IPS-15b (cell line): ENCODE data around the gene DVL1.

Experiments
- H3K27me3 ChIP-seq: one replicate; pipeline ENCODE4 v1.6.1; 2013; ENCODE audit warnings: low read length; ENCODE audit not compliant: control insufficient read depth, insufficient read depth
- H3K36me3 ChIP-seq: one replicate; pipeline ENCODE4 v1.6.1; 2013; ENCODE audit warnings: low read length; ENCODE audit not compliant: control insufficient read depth, insufficient read depth
- H3K4me1 ChIP-seq: one replicate; pipeline ENCODE4 v1.6.1; 2013; ENCODE audit warnings: mild to moderate bottlenecking, low read length; ENCODE audit not compliant: control insufficient read depth, insufficient read depth
- H3K4me3 ChIP-seq: one replicate; pipeline ENCODE4 v1.5.1; 2013; ENCODE audit warnings: low read depth, low read length
- H3K9ac ChIP-seq: one replicate; pipeline ENCODE4 v1.6.1; 2013; ENCODE audit warnings: low read depth, mild to moderate bottlenecking, low read length
- H3K9me3 ChIP-seq: one replicate; pipeline ENCODE4 v1.6.1; 2013; ENCODE audit warnings: mild to moderate bottlenecking, low read length; ENCODE audit not compliant: control insufficient read depth, insufficient read depth

Gene DVL1

GRCh38 chr1:1302951-1303509, 46.2 kb downstream of the DVL1 start:
- Histone ChIP-seq H3K4me1 (peaks cover 5% of the 10 kb centered on the region), H3K27me3 (no peaks in the 10 kb centered on the region), H3K9me3 (no peaks in the 10 kb centered on the region), H3K36me3 (no peaks in the 10 kb centered on the region), H3K4me3 (no peak overlapping the region), H3K9ac (no peak overlapping the region)

DNA sequence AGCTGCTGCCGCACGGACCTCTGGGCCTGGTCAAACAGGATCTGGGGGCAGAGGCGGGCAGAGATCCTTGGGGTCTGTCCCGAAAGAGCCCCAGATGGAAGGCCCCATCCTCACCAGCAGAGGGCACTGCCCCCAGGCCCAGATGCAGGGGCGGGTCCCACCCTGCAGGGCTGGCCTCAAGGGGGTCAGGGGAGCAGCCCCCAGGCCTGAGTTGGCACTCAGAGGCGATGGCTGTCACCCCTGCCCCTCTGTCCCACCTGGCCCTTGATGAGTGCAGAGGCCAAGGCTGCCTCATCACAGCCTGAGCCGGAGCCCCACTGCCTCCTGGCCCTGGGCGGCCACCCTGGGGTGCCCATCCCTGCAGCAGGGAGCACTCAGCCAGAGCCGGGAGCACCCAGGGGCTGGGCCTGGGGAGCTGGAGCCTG, 47.2 kb downstream of the DVL1 start:
- H3K27me3 ChIP-seq: no peaks in the 10 kb centered on the region
- H3K9me3 ChIP-seq: no peaks in the 10 kb centered on the region
- no peak overlapping the region for H3K9ac ChIP-seq
- H3K4me3 ChIP-seq: no peak overlapping the region
- H3K36me3 ChIP-seq: no peaks in the 10 kb centered on the region
- peaks cover 5% of the 10 kb centered on the region for H3K4me1 ChIP-seq

GRCh38 chr1:1300352-1300739, 48.9 kb downstream of the DVL1 start:
- H3K36me3 ChIP-seq: peaks cover 8% of the 10 kb centered on the region
- H3K9me3 ChIP-seq: no peaks in the 10 kb centered on the region
- peaks cover 2% of the 10 kb centered on the region for H3K4me1 ChIP-seq
- no peak overlapping the region for H3K4me3 ChIP-seq
- no peak overlapping the region for H3K9ac ChIP-seq
- no peaks in the 10 kb centered on the region for H3K27me3 ChIP-seq

DNA sequence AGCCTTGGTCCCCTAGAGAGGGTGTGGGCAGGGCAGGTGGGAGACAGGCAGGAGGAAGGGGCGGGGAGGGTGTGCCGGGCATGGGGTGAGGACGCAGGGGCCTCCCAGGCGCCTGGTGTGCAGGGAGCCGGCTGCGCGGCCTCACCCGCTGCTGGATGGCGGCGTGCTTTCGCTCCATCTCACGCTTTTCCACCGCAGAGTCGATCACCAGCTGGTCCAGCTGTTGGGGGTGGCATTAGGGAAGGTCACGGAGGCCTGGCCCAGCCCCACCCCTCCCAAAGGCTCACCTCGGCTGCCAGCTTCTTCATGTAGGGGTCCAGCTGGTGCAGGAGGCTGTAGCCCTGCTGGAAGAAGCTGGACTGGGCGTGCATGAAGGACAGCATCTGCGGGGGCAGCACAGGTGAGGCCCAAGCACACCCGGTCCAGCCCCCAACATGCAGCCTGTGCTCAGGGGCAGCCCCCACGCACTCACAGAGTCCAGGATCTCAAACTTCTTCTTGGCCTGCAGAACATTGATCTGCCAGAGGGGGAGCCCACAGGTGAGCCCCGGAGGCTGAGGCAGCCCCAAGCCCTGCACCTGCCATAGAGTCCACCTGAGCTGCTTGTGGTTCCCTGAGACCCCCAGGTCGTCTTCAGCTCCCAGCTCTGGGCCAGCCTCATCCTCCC, 49.4 kb downstream of the DVL1 start:
- Histone ChIP-seq H3K9me3 (no peaks in the 10 kb centered on the region), H3K4me3 (no peak overlapping the region), H3K4me1 (no peaks in the 10 kb centered on the region), H3K9ac (no peak overlapping the region), H3K27me3 (no peaks in the 10 kb centered on the region), H3K36me3 (peaks cover 8% of the 10 kb centered on the region)

DNA sequence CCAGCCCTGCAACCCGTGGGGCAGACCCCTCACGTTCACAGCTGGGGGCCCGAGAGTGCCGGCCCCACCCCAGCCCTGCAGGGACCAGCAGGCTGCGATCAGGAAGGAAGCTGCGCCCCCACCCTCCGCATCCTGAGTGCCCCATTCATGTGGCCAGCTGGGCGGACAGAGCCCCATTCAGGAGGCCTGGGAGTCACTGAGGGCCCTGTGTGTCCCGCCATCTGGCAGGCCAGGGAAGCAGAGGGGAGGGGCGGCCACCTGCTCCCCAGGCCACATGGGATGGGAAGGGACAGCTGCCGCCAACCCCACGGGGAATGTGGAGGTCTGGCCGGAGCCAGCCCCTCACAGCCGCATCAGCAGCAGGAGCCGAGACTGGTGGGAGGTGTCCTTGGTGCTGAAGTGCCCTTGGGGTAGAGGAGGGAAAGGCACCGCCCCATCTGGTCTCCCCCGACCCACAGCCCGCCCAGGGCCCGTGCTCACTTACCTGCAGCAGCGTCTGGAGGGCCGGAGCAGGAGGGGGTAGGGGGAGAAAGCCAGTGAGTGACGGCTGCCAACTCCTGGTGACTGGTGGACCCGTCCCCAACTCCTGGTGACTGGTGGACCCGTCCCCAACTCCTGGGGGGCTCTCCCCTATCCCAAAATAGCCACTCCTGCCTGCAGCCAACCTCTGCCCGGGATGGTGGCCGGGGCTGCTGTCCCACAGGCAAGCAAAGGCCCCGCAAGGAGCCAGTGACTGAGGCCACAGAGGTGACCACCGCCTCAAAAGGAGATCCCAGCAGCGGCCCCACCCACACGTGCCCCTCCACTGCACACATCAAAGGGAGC, 50.1 kb downstream of the DVL1 start:
- H3K36me3 ChIP-seq: peaks cover 8% of the 10 kb centered on the region
- H3K4me1 ChIP-seq: no peaks in the 10 kb centered on the region
- no peak overlapping the region for H3K4me3 ChIP-seq
- no peak overlapping the region for H3K9ac ChIP-seq
- no peaks in the 10 kb centered on the region for H3K27me3 ChIP-seq
- H3K9me3 ChIP-seq: no peaks in the 10 kb centered on the region

DNA sequence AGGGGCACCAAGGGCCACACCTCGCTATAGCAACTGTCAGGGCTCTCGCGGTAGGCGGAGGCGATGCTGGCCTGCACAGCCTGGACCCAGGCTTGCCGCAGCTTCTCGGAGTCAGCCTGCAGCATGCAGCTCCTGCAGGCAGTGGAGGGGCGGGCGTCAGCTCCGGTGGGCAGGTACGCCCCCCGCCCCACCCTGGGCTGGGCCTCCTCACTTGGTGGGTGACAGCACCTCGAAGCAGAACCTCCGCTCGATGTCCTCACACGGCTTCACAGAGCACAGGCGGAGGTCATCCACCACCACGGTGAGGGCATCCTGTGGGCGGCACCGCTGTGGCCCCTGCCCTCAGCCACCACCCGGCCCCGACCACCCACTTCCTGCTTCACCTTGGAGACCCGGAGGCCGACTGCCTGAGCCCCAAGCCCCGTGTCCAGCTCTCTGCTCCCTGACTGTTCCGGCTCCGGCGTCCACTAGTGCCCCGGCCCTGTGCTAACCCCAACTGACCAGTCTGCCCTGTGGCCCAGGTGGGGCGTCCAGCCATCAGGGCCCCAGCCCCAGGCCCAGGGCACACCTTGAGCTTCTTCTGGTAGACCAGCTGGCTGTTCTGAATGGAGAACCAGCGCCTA, 51.3 kb downstream of the DVL1 start:
- Histone ChIP-seq H3K36me3 (peaks cover 8% of the 10 kb centered on the region), H3K4me3 (no peak overlapping the region), H3K27me3 (no peaks in the 10 kb centered on the region), H3K9ac (no peak overlapping the region), H3K4me1 (no peaks in the 10 kb centered on the region), H3K9me3 (no peaks in the 10 kb centered on the region)

- Histone ChIP-seq H3K27me3 (no peaks in the 10 kb centered on the region), H3K4me1 (no peaks in the 10 kb centered on the region), H3K9ac (no peak overlapping the region), H3K36me3 (peaks cover 8% of the 10 kb centered on the region), H3K4me3 (no peak overlapping the region), H3K9me3 (no peaks in the 10 kb centered on the region)
Measured at GRCh38 chr1:1296070-1297061, 52.9 kb downstream of the DVL1 start.

- Histone ChIP-seq H3K4me3 (no peak overlapping the region), H3K36me3 (peaks cover 8% of the 10 kb centered on the region), H3K9ac (no peak overlapping the region), H3K4me1 (no peaks in the 10 kb centered on the region), H3K27me3 (no peaks in the 10 kb centered on the region), H3K9me3 (no peaks in the 10 kb centered on the region)
Measured at GRCh38 chr1:1295154-1295923, 53.9 kb downstream of the DVL1 start.

DNA sequence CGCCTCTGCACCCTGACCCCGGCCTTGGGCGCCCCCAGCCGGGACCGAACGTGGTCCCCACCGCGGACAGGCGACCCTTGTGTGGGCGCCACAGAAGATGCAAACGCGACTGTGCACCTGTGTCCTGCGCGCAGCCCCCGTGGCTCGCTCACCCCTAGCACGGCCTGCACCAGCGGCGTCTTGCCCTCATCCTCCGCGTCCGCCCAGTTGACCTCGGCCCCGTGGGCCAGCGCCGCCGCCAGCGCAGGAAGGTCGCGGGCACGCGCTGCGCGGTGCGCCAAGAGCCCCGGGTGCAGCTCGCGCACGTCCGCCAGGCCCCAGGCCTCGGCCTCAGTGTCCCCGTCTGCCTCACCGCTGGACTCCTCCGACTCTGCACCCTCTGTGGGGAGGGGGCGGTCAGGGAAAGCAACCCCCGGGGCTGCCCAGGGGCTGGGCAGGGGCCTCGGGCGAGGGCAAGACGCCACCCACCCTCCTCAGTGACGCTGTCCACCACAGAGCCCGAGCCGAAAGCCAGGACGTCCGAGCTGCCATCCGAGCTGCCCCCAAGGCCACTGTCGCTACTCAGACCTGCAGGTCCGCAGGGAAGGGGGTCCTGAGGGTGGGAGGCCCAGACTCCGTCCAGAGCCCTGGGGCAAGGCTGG, 54.8 kb downstream of the DVL1 start:
- Histone ChIP-seq H3K4me3 (peak overlapping the region; percentile 26), H3K4me1 (no peaks in the 10 kb centered on the region), H3K27me3 (no peaks in the 10 kb centered on the region), H3K9ac (no peak overlapping the region), H3K9me3 (no peaks in the 10 kb centered on the region), H3K36me3 (peaks cover 8% of the 10 kb centered on the region)
